ENCODE results near the gene PSMC4. TPM values are rescaled to one million over a fixed set of nuclear protein-coding genes. Genes with fewer than 3 reads are reported as not detected.

Gene PSMC4
- total and polyA plus RNA-seq, 12 donors: 64.1 to 111 (median 80.4) TPM

DNA sequence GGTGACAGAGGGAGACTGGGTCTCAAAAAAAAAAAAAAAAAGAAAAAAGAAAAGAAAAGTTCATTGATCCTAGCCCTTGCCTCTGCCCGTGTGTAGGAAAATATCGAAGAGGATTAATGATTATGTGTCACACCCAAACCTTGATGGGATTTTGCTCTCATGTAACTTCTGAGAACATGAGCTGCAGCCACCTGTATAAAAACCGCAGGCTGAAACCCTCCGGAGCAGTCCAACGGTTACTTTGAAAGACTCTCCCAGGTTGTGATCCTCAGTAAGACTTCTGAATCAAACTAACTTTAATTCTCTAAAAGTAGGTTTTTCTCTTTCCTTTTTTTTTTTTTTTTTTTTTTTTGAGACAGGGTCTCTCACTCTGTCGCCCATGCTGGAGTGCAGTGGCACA lies 4.3 kb upstream of the PSMC4 start:
- intact Hi-C loops (cut with DNase I): loop anchor here in 2 of 10 donors (10.0 kb wide), 2 partner anchors 172 to 182 kb away; no protein-coding TSS in a partner anchor
- H3K4me1 ChIP-seq: peaks cover 2 to 21% (median 7%) of the 10 kb centered on the region in 9 donors
- H3K36me3 ChIP-seq: no peaks in the 10 kb centered on the region
- H3K27ac ChIP-seq: no peak overlapping the region
- TF ChIP-seq, protein P1, sequence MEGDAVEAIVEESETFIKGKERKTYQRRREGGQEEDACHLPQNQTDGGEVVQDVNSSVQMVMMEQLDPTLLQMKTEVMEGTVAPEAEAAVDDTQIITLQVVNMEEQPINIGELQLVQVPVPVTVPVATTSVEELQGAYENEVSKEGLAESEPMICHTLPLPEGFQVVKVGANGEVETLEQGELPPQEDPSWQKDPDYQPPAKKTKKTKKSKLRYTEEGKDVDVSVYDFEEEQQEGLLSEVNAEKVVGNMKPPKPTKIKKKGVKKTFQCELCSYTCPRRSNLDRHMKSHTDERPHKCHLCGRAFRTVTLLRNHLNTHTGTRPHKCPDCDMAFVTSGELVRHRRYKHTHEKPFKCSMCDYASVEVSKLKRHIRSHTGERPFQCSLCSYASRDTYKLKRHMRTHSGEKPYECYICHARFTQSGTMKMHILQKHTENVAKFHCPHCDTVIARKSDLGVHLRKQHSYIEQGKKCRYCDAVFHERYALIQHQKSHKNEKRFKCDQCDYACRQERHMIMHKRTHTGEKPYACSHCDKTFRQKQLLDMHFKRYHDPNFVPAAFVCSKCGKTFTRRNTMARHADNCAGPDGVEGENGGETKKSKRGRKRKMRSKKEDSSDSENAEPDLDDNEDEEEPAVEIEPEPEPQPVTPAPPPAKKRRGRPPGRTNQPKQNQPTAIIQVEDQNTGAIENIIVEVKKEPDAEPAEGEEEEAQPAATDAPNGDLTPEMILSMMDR (IDR thresholded peaks at IDR 0.05): no peak
- no peaks in the 10 kb centered on the region for H3K9me3 ChIP-seq
- ATAC-seq (no peak), DNase-seq (no peak)
- peaks cover 0 to 31% (median 0%) of the 10 kb centered on the region in 7 donors for H3K27me3 ChIP-seq
- no peak overlapping the region for H3K4me3 ChIP-seq
- WGBS, 2 donors: 93 to 97% methylated on average over 6 of the region's 6 CpGs

DNA sequence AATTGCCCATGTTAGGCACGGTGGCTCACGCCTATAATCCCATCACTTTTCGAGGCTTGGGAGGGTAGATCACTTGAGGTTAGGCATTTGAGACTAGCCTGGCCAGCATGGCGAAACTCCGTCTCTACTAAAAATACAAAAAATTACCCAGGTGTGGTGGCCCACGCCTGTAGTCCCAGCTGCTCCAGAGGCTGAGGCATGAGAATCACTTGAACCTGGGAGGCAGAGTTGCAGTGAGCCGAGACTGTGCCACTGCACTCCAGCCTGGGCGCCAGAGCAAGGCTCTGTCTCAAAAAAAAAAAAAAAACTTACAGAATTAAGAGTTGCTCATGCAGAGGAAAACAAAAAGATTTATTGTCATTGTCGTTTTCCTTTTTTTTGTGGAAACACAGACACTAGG lies 3.4 kb upstream of the PSMC4 start:
- no peaks in the 10 kb centered on the region for H3K9me3 ChIP-seq
- peaks cover 0 to 6% (median 6%) of the 10 kb centered on the region in 9 donors for H3K36me3 ChIP-seq
- intact Hi-C loops (cut with DNase I): loop anchor here in 2 of 10 donors (10.0 kb wide), 2 partner anchors 173 to 183 kb away; no protein-coding TSS in a partner anchor
- peaks cover 0 to 21% (median 0%) of the 10 kb centered on the region in 7 donors for H3K27me3 ChIP-seq
- peaks cover 8 to 30% (median 16%) of the 10 kb centered on the region in 9 donors for H3K4me1 ChIP-seq
- 89 to 94% methylated on average over 9 of the region's 9 CpGs for whole genome bisulfite sequencing, 2 donors
- no peak overlapping the region for H3K4me3 ChIP-seq
- no peak overlapping the region for H3K27ac ChIP-seq
- no peak for DNase-seq
- TF ChIP-seq, protein P1 (IDR thresholded peaks at IDR 0.05): no peak
- no peak for ATAC-seq

DNA sequence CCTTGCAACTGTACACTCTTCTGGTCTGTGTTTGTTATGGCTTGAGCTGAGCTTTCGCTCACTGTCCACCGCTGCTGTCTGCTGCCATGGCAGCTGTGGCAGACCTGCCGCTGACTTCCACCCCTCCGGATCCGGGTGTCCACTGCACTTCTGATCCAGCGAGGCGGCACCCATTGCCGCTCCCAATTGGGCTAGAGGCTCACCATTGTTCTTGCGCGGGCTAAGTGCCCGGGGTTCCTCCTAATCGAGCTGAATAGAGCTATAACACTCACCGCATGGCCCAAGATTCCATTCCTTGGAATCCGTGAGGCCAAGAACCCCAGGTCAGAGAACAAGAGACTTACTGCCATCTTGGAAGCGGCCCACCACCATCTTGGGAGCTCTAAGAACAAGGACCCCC lies 2.2 kb upstream of the PSMC4 start:
- intact Hi-C loops (cut with DNase I): loop anchor here in 2 of 10 donors (10.0 kb wide), 2 partner anchors 174 to 184 kb away; no protein-coding TSS in a partner anchor
- 93 to 97% methylated on average over 15 of the region's 15 CpGs for WGBS, 2 donors
- H3K4me1 ChIP-seq: peaks cover 8 to 33% (median 16%) of the 10 kb centered on the region in 9 donors
- DNase-seq: no peak
- ATAC-seq: no peak
- peaks cover 0 to 19% (median 12%) of the 10 kb centered on the region in 9 donors for H3K36me3 ChIP-seq
- peak overlapping the region in 1 of 10 donors; percentile 93 for H3K27ac ChIP-seq
- H3K27me3 ChIP-seq: peaks cover 0 to 21% (median 0%) of the 10 kb centered on the region in 7 donors
- H3K4me3 ChIP-seq: no peak overlapping the region
- no peaks in the 10 kb centered on the region for H3K9me3 ChIP-seq
- TF ChIP-seq, protein P1 (IDR thresholded peaks at IDR 0.05): no peak

DNA sequence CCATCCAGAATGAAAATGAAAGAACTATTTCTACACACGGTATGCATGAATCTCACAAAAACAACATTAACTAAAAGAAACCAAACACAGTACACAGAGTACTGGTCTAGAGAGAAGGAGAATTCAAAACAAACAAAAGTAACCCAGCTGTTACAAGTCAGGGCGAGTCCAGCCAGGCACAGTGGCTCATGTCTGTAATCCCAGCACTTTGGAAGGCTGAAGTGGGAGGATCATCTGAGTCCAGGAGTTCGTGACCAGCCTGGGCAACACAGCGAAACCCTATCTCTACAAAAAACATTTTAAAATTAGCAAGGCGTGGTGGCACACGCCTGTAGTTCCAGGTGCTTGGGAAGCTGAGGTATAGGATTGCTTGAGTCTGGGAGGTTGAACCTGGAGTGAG lies 1.7 kb upstream of the PSMC4 start:
- no peaks in the 10 kb centered on the region for H3K9me3 ChIP-seq
- 86 to 93% methylated on average over 6 of the region's 6 CpGs for WGBS, 2 donors
- H3K27me3 ChIP-seq: peaks cover 0 to 21% (median 0%) of the 10 kb centered on the region in 7 donors
- TF ChIP-seq, protein P1 (IDR thresholded peaks at IDR 0.05): no peak
- H3K4me3 ChIP-seq: no peak overlapping the region
- peak overlapping the region in 2 of 10 donors; percentile 93 to 96 for H3K27ac ChIP-seq
- intact Hi-C loops (cut with DNase I): loop anchor here in 2 of 10 donors (10.0 kb wide), 2 partner anchors 174 to 184 kb away; no protein-coding TSS in a partner anchor
- peaks cover 8 to 33% (median 16%) of the 10 kb centered on the region in 9 donors for H3K4me1 ChIP-seq
- no peak for ATAC-seq
- no peak for DNase-seq
- peaks cover 0 to 23% (median 16%) of the 10 kb centered on the region in 9 donors for H3K36me3 ChIP-seq

Data from heart right ventricle (tissue), 16 donors.